Panc1 (cell line): Measurements from ENCODE around the gene KRTAP10-10.

Source experiments
- CTCF ChIP-seq: fragments of 450-650 bp; IDR thresholded peaks from 2 replicates; pipeline ENCODE4 v1.5.1; 2017; ENCODE audit warnings: mild to moderate bottlenecking
- POLR2AphosphoS5 ChIP-seq: IDR thresholded peaks from 2 replicates; pipeline ENCODE4 v1.6.1; 2012; ENCODE audit warnings: mild to moderate bottlenecking, low read depth, low read length, moderate library complexity
- SIN3A ChIP-seq: IDR thresholded peaks from 2 replicates; pipeline ENCODE4 v1.6.1; 2012; ENCODE audit warnings: low read depth, mild to moderate bottlenecking, low read length, moderate library complexity, borderline replicate concordance; ENCODE audit not compliant: insufficient read depth
- TCF7L2 ChIP-seq: IDR thresholded peaks from 2 replicates; pipeline ENCODE4 v1.6.1; 2011; ENCODE audit warnings: mild to moderate bottlenecking, low read depth, low read length, inconsistent platforms

DNA sequence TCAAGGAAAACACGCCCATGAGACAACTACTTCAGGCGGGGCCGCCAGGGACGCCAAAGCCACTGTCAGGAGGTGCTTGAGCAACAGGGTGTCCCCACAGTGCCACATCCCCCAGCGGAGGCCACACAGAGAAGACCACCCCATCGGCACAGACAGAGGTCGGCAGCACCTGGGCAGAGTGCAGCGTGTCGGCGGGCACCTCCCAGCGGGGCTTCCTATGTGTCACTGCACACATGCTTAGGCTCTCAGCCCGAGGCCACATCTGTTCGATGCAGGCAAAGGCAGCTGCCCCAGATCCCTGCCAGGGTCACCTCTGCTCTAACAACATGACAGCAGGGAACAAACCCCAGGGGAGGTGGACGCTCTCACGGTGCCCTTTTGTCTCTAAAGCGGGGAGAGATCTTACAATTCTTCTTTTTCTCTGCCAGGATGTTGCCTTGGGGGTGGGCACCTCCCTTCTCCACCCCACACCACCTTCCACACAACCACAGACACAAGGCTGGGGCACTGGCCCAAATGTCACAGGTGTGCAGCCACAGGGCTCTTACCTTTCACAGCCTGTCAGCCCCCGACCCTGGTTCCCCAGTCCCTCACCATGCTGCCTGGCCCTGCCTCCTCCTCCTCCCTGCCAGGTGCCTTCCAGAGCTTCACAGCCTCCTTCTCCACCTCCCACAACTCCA, 21.1 kb upstream of the KRTAP10-10 start:
- TF ChIP-seq CTCF (no peak), TCF7L2 (no peak), SIN3A (no peak), POLR2AphosphoS5 (no peak)
